OCI-LY3 (cell line): ENCODE data around the gene DNAJC8.
A peak's percentile ranks its signal among the peaks of the same experiment; 100 is the strongest.

Experiments used
- EZH2phosphoT487 ChIP-seq: fragments of 200-600 bp; shearing (Covaris generic); IDR thresholded peaks from 2 replicates; pipeline ENCODE4 v1.6.1; 2018; ENCODE audit warnings: antibody characterized with exemption, mixed run types, low read depth
- TF ChIP-seq, protein P1 (sequence below): fragments of 200-600, 300-600 bp; sonication (generic); IDR thresholded peaks from 2 replicates; pipeline ENCODE4 v1.5.1; 2014; ENCODE audit warnings: antibody characterized with exemption, low read length, low read depth

DNA sequence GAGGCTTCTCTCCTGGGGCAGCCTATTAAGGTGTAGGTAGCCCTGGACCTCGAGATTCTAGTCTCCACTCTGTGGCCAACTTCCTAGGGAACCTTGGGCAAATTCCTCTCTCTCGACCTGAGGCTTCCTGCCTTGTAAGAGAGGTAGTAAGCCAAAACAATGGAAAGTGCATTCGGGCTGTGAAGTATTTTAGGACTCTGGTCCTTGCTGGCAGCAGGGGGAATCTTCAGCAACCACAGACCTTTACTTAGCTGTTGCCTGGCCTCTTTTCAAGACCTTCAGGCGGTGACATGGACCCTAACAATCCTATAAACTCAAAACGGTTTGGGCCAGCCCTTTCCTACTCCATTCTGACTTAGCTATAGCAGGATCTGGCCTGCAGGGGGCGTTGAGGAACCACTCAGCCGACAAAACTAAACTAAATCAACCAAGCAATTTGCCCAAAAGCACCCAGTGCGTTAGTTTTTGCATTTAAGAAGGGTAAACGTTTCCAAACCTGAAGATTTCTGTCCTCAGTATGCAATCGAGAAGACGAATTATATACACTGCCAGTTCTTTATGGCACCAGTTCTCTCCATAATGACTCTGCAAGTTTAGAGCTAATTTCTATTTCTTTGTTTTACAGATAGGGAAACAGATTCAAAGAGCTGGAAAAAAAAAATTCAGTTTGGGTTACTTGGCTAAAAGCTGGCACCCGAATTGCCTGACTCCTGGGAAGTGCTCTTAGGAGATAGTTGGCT is 15.6 kb upstream of the DNAJC8 start:
- TF ChIP-seq, protein P1, sequence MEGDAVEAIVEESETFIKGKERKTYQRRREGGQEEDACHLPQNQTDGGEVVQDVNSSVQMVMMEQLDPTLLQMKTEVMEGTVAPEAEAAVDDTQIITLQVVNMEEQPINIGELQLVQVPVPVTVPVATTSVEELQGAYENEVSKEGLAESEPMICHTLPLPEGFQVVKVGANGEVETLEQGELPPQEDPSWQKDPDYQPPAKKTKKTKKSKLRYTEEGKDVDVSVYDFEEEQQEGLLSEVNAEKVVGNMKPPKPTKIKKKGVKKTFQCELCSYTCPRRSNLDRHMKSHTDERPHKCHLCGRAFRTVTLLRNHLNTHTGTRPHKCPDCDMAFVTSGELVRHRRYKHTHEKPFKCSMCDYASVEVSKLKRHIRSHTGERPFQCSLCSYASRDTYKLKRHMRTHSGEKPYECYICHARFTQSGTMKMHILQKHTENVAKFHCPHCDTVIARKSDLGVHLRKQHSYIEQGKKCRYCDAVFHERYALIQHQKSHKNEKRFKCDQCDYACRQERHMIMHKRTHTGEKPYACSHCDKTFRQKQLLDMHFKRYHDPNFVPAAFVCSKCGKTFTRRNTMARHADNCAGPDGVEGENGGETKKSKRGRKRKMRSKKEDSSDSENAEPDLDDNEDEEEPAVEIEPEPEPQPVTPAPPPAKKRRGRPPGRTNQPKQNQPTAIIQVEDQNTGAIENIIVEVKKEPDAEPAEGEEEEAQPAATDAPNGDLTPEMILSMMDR, result peak; percentile 79
- TF ChIP-seq EZH2phosphoT487, result no peak
